Measurements from ENCODE around the gene RAB6B. TPM values are rescaled to one million over a fixed set of nuclear protein-coding genes. Genes with fewer than 3 reads are reported as not detected.

The RAB6B gene
- total RNA-seq, 2 donors from 2014 or later, result 2.2 to 3.0 TPM

- Histone ChIP-seq H3K27ac (ENCODE audit: low read depth, low read length) (peak overlapping the region; percentile 60), H3K4me1 (ENCODE audit: control insufficient read depth, insufficient read depth, low read length) (no peaks in the 10 kb centered on the region)
- 80 to 82% methylated on average over 8 of the region's 8 CpGs for WGBS, 2 experiments (ENCODE audit: insufficient coverage in 1 of 2, insufficient read length in 1 of 2)
These were observed 7.6 kb downstream of the RAB6B start for GRCh38 chr3:133887803-133888703.

DNA sequence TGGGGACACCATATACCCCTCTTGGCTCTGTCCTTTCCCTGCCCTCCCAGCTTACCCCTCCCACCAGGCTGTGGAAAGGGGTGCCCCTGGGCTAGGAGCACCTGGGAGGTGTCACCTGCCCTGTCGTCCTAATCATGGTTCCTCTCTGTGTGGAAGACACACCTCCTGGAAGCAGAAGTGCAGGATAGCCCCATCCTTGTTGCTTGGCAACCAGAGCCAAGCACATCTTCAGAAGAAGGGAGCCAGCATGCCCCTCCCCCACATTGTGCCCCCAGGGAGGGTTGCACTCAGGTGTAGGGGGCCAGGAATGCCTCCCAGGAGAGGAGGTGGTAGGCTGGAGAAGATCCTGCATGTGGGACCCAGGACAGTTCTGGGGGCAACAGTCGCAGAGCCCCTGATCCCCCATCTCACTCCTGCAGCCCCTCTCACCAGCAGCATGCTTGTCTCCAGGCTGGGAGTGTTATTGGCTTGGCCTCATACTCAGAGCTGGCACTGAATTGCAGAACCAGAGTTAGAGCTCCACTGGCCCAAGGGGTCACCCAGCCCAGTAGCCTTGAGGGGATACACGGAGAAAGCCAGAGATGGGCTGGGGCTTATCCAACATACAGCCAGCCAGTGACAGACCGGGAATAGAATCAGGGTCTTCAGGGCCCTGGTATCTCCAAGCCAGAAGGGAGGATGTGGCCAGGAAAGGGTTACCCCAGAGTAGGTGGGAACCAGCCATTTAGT is 8.4 kb downstream of the RAB6B start:
- no peak overlapping the region for H3K4me3 ChIP-seq (ENCODE audit: low read length)
- H3K4me3 Mint-ChIP-seq, result no peak overlapping the region
- H3K9me3 Mint-ChIP-seq, result no peaks in the 10 kb centered on the region
- no peaks in the 10 kb centered on the region for H3K4me1 ChIP-seq (ENCODE audit: control insufficient read depth, insufficient read depth, low read length)
- H3K36me3 ChIP-seq (ENCODE audit: control insufficient read depth, insufficient read depth, low read length), result no peaks in the 10 kb centered on the region
- DNase-seq, result peak; percentile 33
- H3K27ac Mint-ChIP-seq, result no peak overlapping the region
- 88 to 95% methylated on average over 2 to 4 of the region's 4 CpGs for WGBS, 2 experiments (ENCODE audit: insufficient coverage in 1 of 2, insufficient read length in 1 of 2)
- no peaks in the 10 kb centered on the region for H3K9me3 ChIP-seq (ENCODE audit: control insufficient read depth, low read length)
- H3K27me3 Mint-ChIP-seq (ENCODE audit: insufficient read depth), result peaks cover 28% of the 10 kb centered on the region
- H3K27me3 ChIP-seq (ENCODE audit: control insufficient read depth, insufficient read depth, low read length, poor library complexity, severe bottlenecking), result no peaks in the 10 kb centered on the region
- no peak overlapping the region for H3K9ac ChIP-seq (ENCODE audit: extremely low read depth, low read length, poor library complexity, severe bottlenecking)
- H3K4me1 Mint-ChIP-seq, result peaks cover 4% of the 10 kb centered on the region
- H3K36me3 Mint-ChIP-seq (ENCODE audit: low read depth), result no peaks in the 10 kb centered on the region
- no peak overlapping the region for H3K27ac ChIP-seq (ENCODE audit: low read depth, low read length)
- TF ChIP-seq, protein P1, sequence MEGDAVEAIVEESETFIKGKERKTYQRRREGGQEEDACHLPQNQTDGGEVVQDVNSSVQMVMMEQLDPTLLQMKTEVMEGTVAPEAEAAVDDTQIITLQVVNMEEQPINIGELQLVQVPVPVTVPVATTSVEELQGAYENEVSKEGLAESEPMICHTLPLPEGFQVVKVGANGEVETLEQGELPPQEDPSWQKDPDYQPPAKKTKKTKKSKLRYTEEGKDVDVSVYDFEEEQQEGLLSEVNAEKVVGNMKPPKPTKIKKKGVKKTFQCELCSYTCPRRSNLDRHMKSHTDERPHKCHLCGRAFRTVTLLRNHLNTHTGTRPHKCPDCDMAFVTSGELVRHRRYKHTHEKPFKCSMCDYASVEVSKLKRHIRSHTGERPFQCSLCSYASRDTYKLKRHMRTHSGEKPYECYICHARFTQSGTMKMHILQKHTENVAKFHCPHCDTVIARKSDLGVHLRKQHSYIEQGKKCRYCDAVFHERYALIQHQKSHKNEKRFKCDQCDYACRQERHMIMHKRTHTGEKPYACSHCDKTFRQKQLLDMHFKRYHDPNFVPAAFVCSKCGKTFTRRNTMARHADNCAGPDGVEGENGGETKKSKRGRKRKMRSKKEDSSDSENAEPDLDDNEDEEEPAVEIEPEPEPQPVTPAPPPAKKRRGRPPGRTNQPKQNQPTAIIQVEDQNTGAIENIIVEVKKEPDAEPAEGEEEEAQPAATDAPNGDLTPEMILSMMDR (conservative IDR thresholded peaks at IDR 0.05), result no peak

More at GRCh38 chr3:133887803-133888703, 7.6 kb downstream of the RAB6B start:
- Histone ChIP-seq H3K4me3 (ENCODE audit: low read length) (no peak overlapping the region), H3K36me3 (ENCODE audit: control insufficient read depth, insufficient read depth, low read length) (no peaks in the 10 kb centered on the region), H3K9ac (ENCODE audit: extremely low read depth, low read length, poor library complexity, severe bottlenecking) (no peak overlapping the region), H3K9me3 (ENCODE audit: control insufficient read depth, low read length) (no peaks in the 10 kb centered on the region), H3K27me3 (ENCODE audit: control insufficient read depth, insufficient read depth, low read length, poor library complexity, severe bottlenecking) (peaks cover 5% of the 10 kb centered on the region)
- H3K4me1 Mint-ChIP-seq, result peaks cover 4% of the 10 kb centered on the region
- no peaks in the 10 kb centered on the region for H3K9me3 Mint-ChIP-seq
- peaks cover 36% of the 10 kb centered on the region for H3K27me3 Mint-ChIP-seq (ENCODE audit: insufficient read depth)
- peak; percentile 48 for DNase-seq
- H3K27ac Mint-ChIP-seq, result no peak overlapping the region
- no peak overlapping the region for H3K4me3 Mint-ChIP-seq
- TF ChIP-seq, protein P1 (conservative IDR thresholded peaks at IDR 0.05), result no peak
- H3K36me3 Mint-ChIP-seq (ENCODE audit: low read depth), result no peaks in the 10 kb centered on the region

- peaks cover 20% of the 10 kb centered on the region for H3K27me3 Mint-ChIP-seq (ENCODE audit: insufficient read depth)
- H3K4me3 Mint-ChIP-seq, result no peak overlapping the region
- Histone ChIP-seq H3K27me3 (ENCODE audit: control insufficient read depth, insufficient read depth, low read length, poor library complexity, severe bottlenecking) (no peaks in the 10 kb centered on the region), H3K4me1 (ENCODE audit: control insufficient read depth, insufficient read depth, low read length) (no peaks in the 10 kb centered on the region), H3K9ac (ENCODE audit: extremely low read depth, low read length, poor library complexity, severe bottlenecking) (no peak overlapping the region), H3K36me3 (ENCODE audit: control insufficient read depth, insufficient read depth, low read length) (no peaks in the 10 kb centered on the region), H3K9me3 (ENCODE audit: control insufficient read depth, low read length) (no peaks in the 10 kb centered on the region), H3K4me3 (ENCODE audit: low read length) (no peak overlapping the region), H3K27ac (ENCODE audit: low read depth, low read length) (no peak overlapping the region)
- H3K4me1 Mint-ChIP-seq, result peaks cover 4% of the 10 kb centered on the region
- no peak overlapping the region for H3K27ac Mint-ChIP-seq
- 89 to 91% methylated on average over 4 to 7 of the region's 7 CpGs for WGBS, 2 experiments (ENCODE audit: insufficient coverage in 1 of 2, insufficient read length in 1 of 2)
- H3K36me3 Mint-ChIP-seq (ENCODE audit: low read depth), result no peaks in the 10 kb centered on the region
- TF ChIP-seq, protein P1 (conservative IDR thresholded peaks at IDR 0.05), result no peak
- no peak for DNase-seq
- H3K9me3 Mint-ChIP-seq, result no peaks in the 10 kb centered on the region
These were observed 9.5 kb downstream of the RAB6B start for GRCh38 chr3:133886031-133886722.

All from endodermal cell (in vitro differentiated cells).